ENCODE data around the gene ZNF543.
A peak's percentile ranks its signal among the peaks of the same experiment; 100 is the strongest.

Gene ZNF543

DNA sequence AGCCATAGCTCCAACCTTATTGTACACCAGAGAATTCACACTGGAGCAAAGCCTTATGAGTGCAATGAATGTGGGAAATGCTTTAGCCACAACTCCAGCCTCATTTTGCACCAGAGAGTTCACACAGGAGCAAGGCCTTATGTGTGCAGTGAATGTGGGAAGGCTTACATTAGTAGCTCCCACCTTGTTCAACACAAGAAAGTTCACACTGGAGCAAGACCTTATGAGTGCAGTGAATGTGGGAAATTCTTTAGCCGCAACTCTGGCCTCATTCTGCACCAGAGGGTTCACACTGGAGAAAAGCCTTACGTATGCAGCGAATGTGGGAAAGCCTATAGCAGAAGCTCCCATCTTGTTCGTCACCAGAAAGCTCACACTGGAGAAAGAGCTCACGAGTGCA, 37.1 kb downstream of the ZNF543 start:
- H3K4ac ChIP-seq (ENCODE audit: low read depth in 1 of 2, low read length in 2 of 2), result no peak overlapping the region
- no peaks in the 10 kb centered on the region for H3K27me3 ChIP-seq (ENCODE audit: control insufficient read depth in 1 of 2, insufficient read depth in 1 of 2, low read length in 2 of 2)
- no peak overlapping the region for H3K14ac ChIP-seq (ENCODE audit: low read length in 2 of 2)
- peaks cover 7% of the 10 kb centered on the region for H3K4me1 ChIP-seq (ENCODE audit: control insufficient read depth, insufficient read depth, low read depth, low read length)
- no peak overlapping the region for H2BK120ac ChIP-seq (ENCODE audit: low read depth, low read length)
- H3K79me1 ChIP-seq (replicated peaks; ENCODE audit: low read length, poor library complexity, severe bottlenecking), result peaks cover 50% of the 10 kb centered on the region
- no peak overlapping the region for H3K27ac ChIP-seq (ENCODE audit: low read length, poor library complexity, severe bottlenecking)
- H2BK12ac ChIP-seq (ENCODE audit: low read length in 2 of 2), result no peak overlapping the region
- no peak overlapping the region for H4K8ac ChIP-seq (ENCODE audit: low read length)
- no peak overlapping the region for H3K4me2 ChIP-seq (ENCODE audit: low read length, poor library complexity, severe bottlenecking)
- no peak overlapping the region for H2AK5ac ChIP-seq (ENCODE audit: low read length, severe bottlenecking)
- H3K4me3 ChIP-seq (ENCODE audit: insufficient read depth in 1 of 2, low read depth in 1 of 2, low read length in 2 of 2), result no peak overlapping the region
- DNase-seq, result no peak
- H3K36me3 ChIP-seq (ENCODE audit: control insufficient read depth in 1 of 2, insufficient read depth in 2 of 2, low read depth in 1 of 2, low read length in 2 of 2), result peaks cover 59 to 68% of the 10 kb centered on the region in 2 experiments
- no peak overlapping the region for H3K18ac ChIP-seq (ENCODE audit: low read depth in 1 of 2, low read length in 2 of 2)
- H2BK5ac ChIP-seq (ENCODE audit: low read depth, low read length, poor library complexity, severe bottlenecking), result no peak overlapping the region
- no peak overlapping the region for H3K9ac ChIP-seq (ENCODE audit: low read length)
- H2AFZ ChIP-seq (ENCODE audit: low read depth, low read length), result no peak overlapping the region
- H2BK15ac ChIP-seq (ENCODE audit: low read depth, poor library complexity, severe bottlenecking), result no peak overlapping the region
- H3K9me3 ChIP-seq (ENCODE audit: control insufficient read depth, low read length), result peaks cover 26% of the 10 kb centered on the region
- no peak overlapping the region for H3K23ac ChIP-seq (ENCODE audit: low read length in 2 of 2)
- WGBS, result 97% methylated on average over 5 of the region's 5 CpGs
- H4K91ac ChIP-seq (ENCODE audit: low read length), result no peak overlapping the region

GRCh38 chr19:57359300-57359699, 39.0 kb downstream of the ZNF543 start:
- no peak overlapping the region for H2BK5ac ChIP-seq (ENCODE audit: low read depth, low read length, poor library complexity, severe bottlenecking)
- no peak overlapping the region for H3K9ac ChIP-seq (ENCODE audit: low read length)
- H2AFZ ChIP-seq (ENCODE audit: low read depth, low read length), result no peak overlapping the region
- peaks cover 44% of the 10 kb centered on the region for H3K79me1 ChIP-seq (replicated peaks; ENCODE audit: low read length, poor library complexity, severe bottlenecking)
- H3K4me3 ChIP-seq (ENCODE audit: insufficient read depth in 1 of 2, low read depth in 1 of 2, low read length in 2 of 2), result no peak overlapping the region
- H2AK5ac ChIP-seq (ENCODE audit: low read length, severe bottlenecking), result no peak overlapping the region
- no peak overlapping the region for H3K14ac ChIP-seq (ENCODE audit: low read length in 2 of 2)
- H3K27me3 ChIP-seq (ENCODE audit: control insufficient read depth in 1 of 2, insufficient read depth in 1 of 2, low read length in 2 of 2), result no peaks in the 10 kb centered on the region
- H3K23ac ChIP-seq (ENCODE audit: low read length in 2 of 2), result no peak overlapping the region
- no peak overlapping the region for H2BK15ac ChIP-seq (ENCODE audit: low read depth, poor library complexity, severe bottlenecking)
- no peak overlapping the region for H4K8ac ChIP-seq (ENCODE audit: low read length)
- H3K27ac ChIP-seq (ENCODE audit: low read length, poor library complexity, severe bottlenecking), result no peak overlapping the region
- H4K91ac ChIP-seq (ENCODE audit: low read length), result no peak overlapping the region
- peaks cover 26% of the 10 kb centered on the region for H3K9me3 ChIP-seq (ENCODE audit: control insufficient read depth, low read length)
- no peak overlapping the region for H3K18ac ChIP-seq (ENCODE audit: low read depth in 1 of 2, low read length in 2 of 2)
- H3K36me3 ChIP-seq (ENCODE audit: control insufficient read depth in 1 of 2, insufficient read depth in 2 of 2, low read depth in 1 of 2, low read length in 2 of 2), result peaks cover 47 to 52% of the 10 kb centered on the region in 2 experiments
- H2BK12ac ChIP-seq (ENCODE audit: low read length in 2 of 2), result no peak overlapping the region
- H2BK120ac ChIP-seq (ENCODE audit: low read depth, low read length), result no peak overlapping the region
- H3K4ac ChIP-seq (ENCODE audit: low read depth in 1 of 2, low read length in 2 of 2), result no peak overlapping the region
- DNase-seq, result no peak
- H3K4me1 ChIP-seq (ENCODE audit: control insufficient read depth, insufficient read depth, low read depth, low read length), result peaks cover 1% of the 10 kb centered on the region
- H3K4me2 ChIP-seq (ENCODE audit: low read length, poor library complexity, severe bottlenecking), result no peak overlapping the region

DNA sequence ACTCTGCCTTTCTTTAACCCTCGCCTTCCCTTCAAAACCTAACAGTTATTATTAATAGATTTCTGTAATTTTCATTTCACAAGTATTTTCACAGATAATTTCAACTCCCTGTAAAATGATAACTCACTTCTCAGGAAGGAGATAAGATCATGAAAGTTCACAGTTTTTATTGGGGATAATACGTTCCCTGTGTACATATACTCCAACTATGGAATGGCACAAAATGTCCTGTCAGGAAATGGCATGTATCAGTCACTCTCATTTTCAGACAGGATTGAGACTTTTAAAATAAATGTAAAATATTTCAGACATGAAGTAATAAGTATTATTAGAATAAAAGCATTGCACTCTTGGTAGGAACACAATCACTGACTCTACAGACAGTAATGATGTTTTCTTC, 42.1 kb downstream of the ZNF543 start:
- H3K27me3 ChIP-seq (ENCODE audit: control insufficient read depth in 1 of 2, insufficient read depth in 1 of 2, low read length in 2 of 2), result no peaks in the 10 kb centered on the region
- H2BK5ac ChIP-seq (ENCODE audit: low read depth, low read length, poor library complexity, severe bottlenecking), result no peak overlapping the region
- H4K8ac ChIP-seq (ENCODE audit: low read length), result peak overlapping the region; percentile 63
- no peak for DNase-seq
- H4K91ac ChIP-seq (ENCODE audit: low read length), result no peak overlapping the region
- H3K4me2 ChIP-seq (ENCODE audit: low read length, poor library complexity, severe bottlenecking), result no peak overlapping the region
- H3K18ac ChIP-seq (ENCODE audit: low read depth in 1 of 2, low read length in 2 of 2), result no peak overlapping the region
- no peak overlapping the region for H3K27ac ChIP-seq (ENCODE audit: low read length, poor library complexity, severe bottlenecking)
- no CpG with 5 or more reads among the region's 2 CpGs for WGBS
- H2AK5ac ChIP-seq (ENCODE audit: low read length, severe bottlenecking), result no peak overlapping the region
- no peak overlapping the region for H2BK12ac ChIP-seq (ENCODE audit: low read length in 2 of 2)
- peaks cover 29% of the 10 kb centered on the region for H3K79me1 ChIP-seq (replicated peaks; ENCODE audit: low read length, poor library complexity, severe bottlenecking)
- peaks cover 4% of the 10 kb centered on the region for H3K4me1 ChIP-seq (ENCODE audit: control insufficient read depth, insufficient read depth, low read depth, low read length)
- H3K23ac ChIP-seq (ENCODE audit: low read length in 2 of 2), result no peak overlapping the region
- peaks cover 4% of the 10 kb centered on the region for H3K9me3 ChIP-seq (ENCODE audit: control insufficient read depth, low read length)
- H2BK120ac ChIP-seq (ENCODE audit: low read depth, low read length), result no peak overlapping the region
- peak overlapping the region in 1 of 2 experiments; percentile 85 for H3K4me3 ChIP-seq (ENCODE audit: insufficient read depth in 1 of 2, low read depth in 1 of 2, low read length in 2 of 2)
- peaks cover 16 to 24% of the 10 kb centered on the region in 2 experiments for H3K36me3 ChIP-seq (ENCODE audit: control insufficient read depth in 1 of 2, insufficient read depth in 2 of 2, low read depth in 1 of 2, low read length in 2 of 2)
- H2AFZ ChIP-seq (ENCODE audit: low read depth, low read length), result peak overlapping the region; percentile 60
- no peak overlapping the region for H2BK15ac ChIP-seq (ENCODE audit: low read depth, poor library complexity, severe bottlenecking)
- peak overlapping the region in 1 of 2 experiments; percentile 16 for H3K4ac ChIP-seq (ENCODE audit: low read depth in 1 of 2, low read length in 2 of 2)
- no peak overlapping the region for H3K14ac ChIP-seq (ENCODE audit: low read length in 2 of 2)
- peak overlapping the region; percentile 92 for H3K9ac ChIP-seq (ENCODE audit: low read length)

DNA sequence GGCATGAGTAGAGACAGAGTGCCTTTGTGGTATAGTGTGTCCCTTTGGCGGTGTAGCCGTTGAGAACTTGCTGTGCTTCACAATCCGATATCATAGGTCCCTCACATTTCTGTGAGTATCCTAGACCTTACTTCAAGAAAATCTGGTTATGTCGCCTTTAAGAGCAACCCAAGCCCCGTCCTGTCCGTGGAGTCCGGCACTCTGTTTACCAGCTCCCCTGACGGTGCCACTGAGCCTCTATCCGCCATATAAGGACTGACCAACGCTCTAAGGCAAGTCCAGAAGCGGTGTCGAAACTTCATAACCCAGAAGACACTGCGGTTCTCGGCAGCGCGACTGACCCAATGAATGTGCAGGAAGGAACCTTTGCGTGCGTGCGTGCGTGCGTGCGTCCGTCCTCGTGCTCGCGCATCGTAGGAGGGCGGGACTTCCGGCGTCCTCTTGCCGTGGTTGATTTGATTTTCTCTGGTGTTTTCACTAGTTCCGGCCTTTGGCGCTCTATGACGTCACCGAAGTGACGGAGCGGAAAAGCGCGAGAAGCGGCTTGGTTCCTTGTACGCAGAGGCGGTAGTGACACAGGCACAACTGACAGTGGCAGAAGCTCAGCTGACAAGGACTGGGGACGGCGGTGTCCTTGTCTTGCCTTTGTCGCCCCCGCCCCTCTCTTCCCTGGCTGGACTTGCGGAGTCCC, 42.9 kb downstream of the ZNF543 start, which contains the start of the genes TRAPPC2B and ZNF547:
Gene TRAPPC2B (plus strand): TSS at position 555 of the 691 bp plus-strand sequence. CDS start 1,283 bp downstream, outside the sequence.
Gene ZNF547 (plus strand): TSS at position 555 of the 691 bp plus-strand sequence. CDS start 5,005 bp downstream, outside the sequence.
- H2AFZ ChIP-seq (ENCODE audit: low read depth, low read length), result peak within 1 kb of the TSS; percentile 60
- DNase-seq, result peak; percentile 100
- WGBS, result 1% methylated on average over 45 of the region's 47 CpGs

More for the DNA sequence above, 42.9 kb downstream of the ZNF543 start, which contains the start of the genes TRAPPC2B and ZNF547:
- Histone ChIP-seq H3K4ac (ENCODE audit: low read depth in 1 of 2, low read length in 2 of 2) (peak within 1 kb of the TSS in 1 of 2 experiments; percentile 19), H3K4me3 (ENCODE audit: insufficient read depth in 1 of 2, low read depth in 1 of 2, low read length in 2 of 2) (peak within 1 kb of the TSS; percentile 68 to 85), H2AK5ac (ENCODE audit: low read length, severe bottlenecking) (no peak within 1 kb of the TSS), H2BK5ac (ENCODE audit: low read depth, low read length, poor library complexity, severe bottlenecking) (no peak within 1 kb of the TSS), H3K36me3 (ENCODE audit: control insufficient read depth in 1 of 2, insufficient read depth in 2 of 2, low read depth in 1 of 2, low read length in 2 of 2) (peaks cover 12 to 18% of the 10 kb centered on the region in 2 experiments), H3K4me1 (ENCODE audit: control insufficient read depth, insufficient read depth, low read depth, low read length) (peaks cover 4% of the 10 kb centered on the region), H2BK120ac (ENCODE audit: low read depth, low read length) (no peak within 1 kb of the TSS), H3K23ac (ENCODE audit: low read length in 2 of 2) (no peak within 1 kb of the TSS), H3K9me3 (ENCODE audit: control insufficient read depth, low read length) (no peaks in the 10 kb centered on the region), H3K27ac (ENCODE audit: low read length, poor library complexity, severe bottlenecking) (peak within 1 kb of the TSS; percentile 20), H3K27me3 (ENCODE audit: control insufficient read depth in 1 of 2, insufficient read depth in 1 of 2, low read length in 2 of 2) (no peaks in the 10 kb centered on the region), H3K9ac (ENCODE audit: low read length) (peak within 1 kb of the TSS; percentile 92), H2BK15ac (ENCODE audit: low read depth, poor library complexity, severe bottlenecking) (no peak within 1 kb of the TSS), H3K18ac (ENCODE audit: low read depth in 1 of 2, low read length in 2 of 2) (peak within 1 kb of the TSS; percentile 21 to 49), H4K8ac (ENCODE audit: low read length) (peak within 1 kb of the TSS; percentile 54), H3K4me2 (ENCODE audit: low read length, poor library complexity, severe bottlenecking) (peak within 1 kb of the TSS; percentile 81), H4K91ac (ENCODE audit: low read length) (no peak within 1 kb of the TSS), H3K14ac (ENCODE audit: low read length in 2 of 2) (peak within 1 kb of the TSS in 1 of 2 experiments; percentile 11), H3K79me1 (replicated peaks; ENCODE audit: low read length, poor library complexity, severe bottlenecking) (peaks cover 27% of the 10 kb centered on the region), H2BK12ac (ENCODE audit: low read length in 2 of 2) (no peak within 1 kb of the TSS)
